ENCODE data around the gene CTNND2.
A peak's percentile ranks its signal among the peaks of the same experiment; 100 is the strongest.

CTNND2 gene

DNA sequence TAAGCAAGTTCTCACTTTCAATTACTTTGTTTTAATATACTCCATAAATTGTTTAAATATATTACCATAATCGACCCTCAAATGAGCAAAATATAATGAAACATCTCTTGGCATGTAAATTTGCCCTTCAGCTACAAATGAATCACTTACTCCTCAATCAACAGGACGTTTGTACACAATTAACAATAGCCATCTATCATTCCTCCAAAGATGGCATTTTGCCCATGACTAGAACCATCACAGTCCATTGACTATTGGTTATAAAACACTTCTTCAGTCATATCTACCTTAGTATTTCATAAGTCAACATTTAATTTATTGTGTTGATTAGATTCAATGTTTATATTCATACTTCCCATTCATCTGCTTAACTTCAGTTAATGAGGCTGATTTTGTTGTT, 127.2 kb downstream of the CTNND2 start:
- DNase-seq (ENCODE audit: low spot score) = no peak

DNA sequence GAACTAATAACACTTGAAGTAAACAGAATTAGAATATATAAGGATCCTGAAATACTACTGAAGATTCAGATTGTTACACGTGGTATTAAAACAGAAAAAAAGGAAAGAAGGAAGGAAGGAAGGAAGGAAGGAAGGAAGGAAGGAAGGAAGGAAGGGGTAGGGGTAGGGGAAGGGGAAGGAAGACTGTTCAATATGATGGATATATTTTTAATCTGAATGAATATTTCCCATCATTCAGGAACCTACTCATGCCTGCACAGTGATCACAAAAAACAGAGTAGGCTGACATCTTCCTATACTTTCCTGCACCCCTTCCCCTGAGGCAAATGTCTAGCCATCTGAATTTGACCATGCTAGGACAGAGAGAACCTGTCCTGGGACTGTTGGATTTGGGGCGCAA, 133.9 kb downstream of the CTNND2 start:
- no peak for DNase-seq (ENCODE audit: low spot score)

DNA sequence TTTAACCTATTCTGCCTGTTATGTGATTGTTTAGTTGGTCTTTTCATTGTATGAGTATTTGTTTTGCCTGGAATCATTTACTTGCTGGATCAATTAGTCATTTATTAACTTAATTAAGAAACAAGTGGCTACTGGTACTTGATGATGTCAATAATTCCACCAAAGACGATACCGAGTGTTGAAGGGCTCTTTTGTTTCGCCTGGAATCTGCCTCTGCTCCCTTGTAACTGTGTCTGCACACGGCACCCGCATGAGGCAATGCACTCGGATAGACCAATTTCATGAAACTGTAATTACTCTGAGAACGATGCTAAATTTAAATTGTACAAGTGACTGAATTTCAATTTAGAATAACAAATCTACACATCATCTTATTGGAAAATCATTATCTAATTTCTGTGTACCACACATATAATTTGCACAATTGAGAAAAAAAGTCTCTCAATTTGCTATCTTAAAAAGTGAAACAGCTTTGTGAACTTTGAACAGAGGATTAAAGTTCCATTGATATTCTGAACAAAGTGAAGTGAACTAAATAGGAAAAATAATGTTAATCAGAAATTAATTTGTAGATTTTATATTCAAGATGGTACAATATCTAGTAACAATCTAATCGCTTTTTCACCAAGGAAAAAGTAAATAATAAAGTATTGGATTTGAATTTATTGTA, 143.2 kb downstream of the CTNND2 start:
- no peak for DNase-seq (ENCODE audit: low spot score)

- DNase-seq (ENCODE audit: low spot score) = no peak
Measured at GRCh38 chr5:11758321-11758720, 145.9 kb downstream of the CTNND2 start.

GRCh38 chr5:11757661-11758060, 146.6 kb downstream of the CTNND2 start:
- no peak for DNase-seq (ENCODE audit: low spot score)

- no peak for DNase-seq (ENCODE audit: low spot score)
Measured at GRCh38 chr5:11737010-11737409, 167.2 kb downstream of the CTNND2 start.

DNA sequence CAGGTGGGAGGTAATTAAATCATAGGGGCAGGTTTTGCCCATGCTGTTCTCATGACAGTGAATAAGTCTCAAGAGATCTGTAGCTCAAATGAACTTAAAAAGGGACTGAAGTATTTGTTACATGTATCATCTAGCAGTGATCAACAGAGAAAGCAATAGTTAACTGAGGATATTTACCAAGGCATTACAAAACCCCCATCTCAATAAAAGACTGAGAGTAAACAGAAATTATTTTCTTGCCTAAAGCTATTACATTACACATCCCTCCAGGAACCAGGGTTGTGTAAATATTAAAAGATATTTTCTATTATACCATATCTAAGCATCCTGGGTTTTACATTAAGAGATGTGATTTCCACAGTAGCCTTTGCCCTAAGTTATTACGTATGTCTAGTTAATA, 169.9 kb downstream of the CTNND2 start:
- DNase-seq (ENCODE audit: low spot score) = no peak

DNA sequence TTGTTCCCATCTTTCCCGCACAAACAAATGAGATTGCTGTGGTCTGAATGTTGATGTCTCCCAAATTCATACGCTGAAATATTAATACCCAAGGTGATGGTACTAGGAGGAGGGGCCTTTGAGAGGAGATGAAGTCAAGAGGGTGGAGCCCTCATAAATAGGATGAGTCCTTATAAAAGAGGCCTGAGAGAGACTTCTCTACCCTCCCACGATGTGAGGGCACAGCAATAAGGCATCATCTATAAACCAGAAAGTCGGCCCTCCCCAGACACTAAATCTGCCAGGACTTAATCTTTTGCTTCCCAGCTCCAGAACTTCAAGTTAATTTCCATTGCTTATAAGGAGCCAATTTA, 170.4 kb downstream of the CTNND2 start:
- no peak for DNase-seq (ENCODE audit: low spot score)

- DNase-seq (ENCODE audit: low spot score) = no peak
Measured at GRCh38 chr5:11733185-11733839, 170.9 kb downstream of the CTNND2 start.

- DNase-seq (ENCODE audit: low spot score) = no peak
Measured at GRCh38 chr5:11724940-11725339, 179.3 kb downstream of the CTNND2 start.

DNA sequence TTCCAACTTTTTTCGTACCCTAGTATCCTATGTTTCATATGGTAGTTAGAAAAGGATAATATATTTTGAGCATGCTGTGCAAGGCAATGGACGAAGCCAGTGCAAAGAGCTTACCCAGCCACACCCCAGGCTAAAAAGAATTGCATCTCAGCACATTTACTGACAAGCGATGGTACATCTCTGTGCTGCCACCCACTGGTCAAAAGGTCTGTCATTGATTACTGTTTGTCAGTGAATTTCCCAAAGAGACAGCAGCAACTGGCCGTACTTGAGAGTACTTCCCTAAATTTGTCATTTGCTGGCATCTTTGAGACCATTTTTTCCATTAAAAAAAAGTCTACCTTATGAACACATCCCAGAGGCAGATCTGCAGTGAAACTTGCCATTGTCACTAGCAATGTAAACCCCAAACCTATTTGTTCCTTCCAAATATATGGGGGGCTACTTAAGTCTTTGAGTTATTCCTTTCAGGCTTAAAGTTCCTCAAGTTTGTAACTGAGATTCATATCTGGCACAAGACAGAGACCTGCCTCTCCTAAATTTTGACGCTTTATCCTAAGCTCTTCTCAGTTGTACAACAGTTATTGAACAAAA, 184.3 kb downstream of the CTNND2 start:
- DNase-seq (ENCODE audit: low spot score) = peak; percentile 52

GRCh38 chr5:11715461-11716196, 188.6 kb downstream of the CTNND2 start:
- DNase-seq (ENCODE audit: low spot score) = no peak

GRCh38 chr5:11711932-11712331, 192.3 kb downstream of the CTNND2 start:
- DNase-seq (ENCODE audit: low spot score) = no peak

GRCh38 chr5:11709021-11709420, 195.2 kb downstream of the CTNND2 start:
- no peak for DNase-seq (ENCODE audit: low spot score)

DNA sequence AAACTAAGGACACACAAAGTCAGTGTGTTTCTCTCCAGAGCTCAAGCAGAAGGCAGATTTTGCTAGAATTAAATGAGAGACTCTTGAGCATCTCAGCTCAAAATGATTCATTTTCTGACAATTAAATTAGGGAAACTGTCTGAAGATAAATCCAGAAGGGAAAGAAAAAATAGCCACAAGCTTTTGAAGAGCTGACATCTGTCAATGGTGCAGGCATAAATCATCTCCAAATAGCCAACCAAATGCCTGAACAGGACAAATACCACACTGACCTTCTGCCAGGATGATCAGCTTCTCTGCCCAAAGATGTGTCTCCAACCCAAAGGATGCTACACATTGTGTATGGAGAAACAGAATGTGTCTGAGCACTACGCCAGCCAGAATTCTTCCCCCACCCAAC, 199.3 kb downstream of the CTNND2 start:
- DNase-seq (ENCODE audit: low spot score) = no peak

DNA sequence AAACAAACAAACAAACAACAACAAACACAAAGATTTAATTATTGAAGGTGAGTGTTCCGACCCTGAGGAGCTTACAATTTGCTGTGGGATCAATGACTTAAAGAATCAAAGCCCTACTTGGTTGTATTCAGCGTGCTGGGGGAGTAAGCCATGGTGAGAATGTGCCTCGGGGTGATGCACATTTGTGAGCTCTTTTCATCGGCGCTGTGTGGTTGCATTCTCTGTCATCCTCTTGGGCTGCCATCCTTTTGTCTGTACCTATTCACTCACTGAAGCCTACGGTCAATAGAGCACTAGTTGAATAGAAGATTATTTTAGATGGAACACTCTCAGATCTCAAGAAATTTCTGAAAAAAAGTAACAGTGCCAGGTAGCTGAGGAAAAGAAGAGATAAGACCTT, 203.9 kb downstream of the CTNND2 start:
- no peak for DNase-seq (ENCODE audit: low spot score)

DNA sequence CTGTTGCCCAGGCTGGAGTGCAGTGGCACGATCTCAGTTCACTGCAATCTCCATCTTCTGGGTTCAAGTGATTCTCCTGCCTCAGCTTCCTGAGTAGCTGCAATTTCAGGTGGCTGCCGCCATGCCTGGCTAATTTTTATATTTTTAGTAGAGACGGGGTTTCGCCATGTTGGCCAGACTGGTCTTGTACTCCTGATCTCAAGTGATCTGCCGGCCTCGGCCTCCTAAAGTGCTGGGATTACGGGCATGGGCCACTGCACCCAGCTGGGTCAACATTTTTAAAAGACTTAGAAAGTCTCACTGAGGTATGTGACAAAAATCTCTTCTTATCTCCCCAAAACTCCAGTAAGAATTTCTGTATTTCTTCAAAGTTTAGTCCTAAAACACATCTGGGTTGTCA, 211.6 kb downstream of the CTNND2 start:
- no peak for DNase-seq (ENCODE audit: low spot score)

GRCh38 chr5:11687498-11687897, 216.7 kb downstream of the CTNND2 start:
- no peak for DNase-seq (ENCODE audit: low spot score)

GRCh38 chr5:11684607-11685006, 219.6 kb downstream of the CTNND2 start:
- no peak for DNase-seq (ENCODE audit: low spot score)

DNA sequence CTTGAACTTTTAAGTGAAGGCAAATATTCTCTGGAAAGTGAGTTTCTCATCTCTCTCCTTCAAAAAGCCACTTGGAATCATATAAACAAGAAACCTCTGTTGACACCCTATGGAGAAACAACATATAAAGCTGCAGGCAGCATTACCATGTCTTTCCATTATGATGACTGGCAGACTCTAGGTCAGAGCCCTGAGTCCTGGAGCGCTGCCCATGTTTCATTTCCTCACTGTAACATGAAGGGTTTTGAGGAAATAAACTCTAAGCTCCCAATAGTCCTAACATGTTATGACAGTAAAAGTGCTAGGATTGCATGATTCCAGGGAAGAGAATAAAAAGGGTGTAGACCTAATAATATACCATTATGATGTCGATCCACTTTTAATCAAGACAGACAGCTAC, 220.6 kb downstream of the CTNND2 start:
- no peak for DNase-seq (ENCODE audit: low spot score)

GRCh38 chr5:11681796-11682195, 222.4 kb downstream of the CTNND2 start:
- no peak for DNase-seq (ENCODE audit: low spot score)

GRCh38 chr5:11679676-11680075, 224.6 kb downstream of the CTNND2 start:
- no peak for DNase-seq (ENCODE audit: low spot score)

GRCh38 chr5:11675184-11675583, 229.1 kb downstream of the CTNND2 start:
- no peak for DNase-seq (ENCODE audit: low spot score)

Data from iPS-NIHi11 (cell line).